Stimulated activated CD4-positive, alpha-beta T cell treated with anti-CD3 and anti-CD28 coated beads, TNF-alpha, amount 100 ng/mL, for 1 hour (primary cell): Measurements from ENCODE around the gene BBOX1.
"Not testable (repeated sequence)": the region's sequence is repeated elsewhere in the genome, so short reads cannot be mapped to it uniquely, and the experiment has no call there.

Source experiments
- DNase-seq, 3 donors: peaks; one replicate each; pipeline ENCODE4 v3.0.0-alpha.2; 2020; ENCODE audit warnings: low read depth in 3 of 3, low spot score in 1 of 3

Gene BBOX1, protein sequence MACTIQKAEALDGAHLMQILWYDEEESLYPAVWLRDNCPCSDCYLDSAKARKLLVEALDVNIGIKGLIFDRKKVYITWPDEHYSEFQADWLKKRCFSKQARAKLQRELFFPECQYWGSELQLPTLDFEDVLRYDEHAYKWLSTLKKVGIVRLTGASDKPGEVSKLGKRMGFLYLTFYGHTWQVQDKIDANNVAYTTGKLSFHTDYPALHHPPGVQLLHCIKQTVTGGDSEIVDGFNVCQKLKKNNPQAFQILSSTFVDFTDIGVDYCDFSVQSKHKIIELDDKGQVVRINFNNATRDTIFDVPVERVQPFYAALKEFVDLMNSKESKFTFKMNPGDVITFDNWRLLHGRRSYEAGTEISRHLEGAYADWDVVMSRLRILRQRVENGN

GRCh38 chr11:27040302-27041115 is at the start of gene BBOX1:
BBOX1 (plus strand) TSS chr11:27040815; CDS start chr11:27055431, 14,616 bp downstream.
- DNase-seq = no peak

DNA sequence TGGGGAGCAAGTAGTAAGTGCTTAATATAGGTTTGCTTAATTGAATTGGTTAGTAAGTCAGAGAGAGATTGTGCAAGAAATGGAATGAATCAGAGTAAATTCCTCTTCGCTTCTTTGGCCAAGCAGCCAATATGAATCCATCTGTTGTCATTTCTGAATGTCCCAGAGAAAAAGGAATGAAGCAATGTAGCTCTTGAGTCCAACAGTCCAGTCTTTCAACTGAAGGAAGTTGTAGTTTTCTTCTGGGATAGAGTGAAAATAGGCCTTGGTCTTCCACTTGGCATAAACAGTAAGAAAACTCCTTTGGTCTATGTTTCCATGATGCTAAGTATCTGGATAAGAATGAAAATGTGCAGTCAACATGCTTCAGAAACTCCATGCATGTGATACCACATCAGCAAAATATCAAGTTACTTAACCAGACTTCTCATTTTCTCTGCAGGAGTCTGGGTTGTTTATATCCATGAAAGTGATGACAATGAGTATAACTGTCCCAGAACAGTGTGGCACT is 48.5 kb upstream of the BBOX1 start:
- no peak for DNase-seq

- DNase-seq = no peak
These were observed 46.6 kb upstream of the BBOX1 start, which contains the start of gene FIBIN for GRCh38 chr11:26993965-26994457. FIBIN (plus strand) TSS chr11:26994112; CDS start chr11:26994527, 415 bp downstream.

- no peak for DNase-seq
These were observed 46.0 kb upstream of the BBOX1 start for GRCh38 chr11:26994631-26995095.

DNA sequence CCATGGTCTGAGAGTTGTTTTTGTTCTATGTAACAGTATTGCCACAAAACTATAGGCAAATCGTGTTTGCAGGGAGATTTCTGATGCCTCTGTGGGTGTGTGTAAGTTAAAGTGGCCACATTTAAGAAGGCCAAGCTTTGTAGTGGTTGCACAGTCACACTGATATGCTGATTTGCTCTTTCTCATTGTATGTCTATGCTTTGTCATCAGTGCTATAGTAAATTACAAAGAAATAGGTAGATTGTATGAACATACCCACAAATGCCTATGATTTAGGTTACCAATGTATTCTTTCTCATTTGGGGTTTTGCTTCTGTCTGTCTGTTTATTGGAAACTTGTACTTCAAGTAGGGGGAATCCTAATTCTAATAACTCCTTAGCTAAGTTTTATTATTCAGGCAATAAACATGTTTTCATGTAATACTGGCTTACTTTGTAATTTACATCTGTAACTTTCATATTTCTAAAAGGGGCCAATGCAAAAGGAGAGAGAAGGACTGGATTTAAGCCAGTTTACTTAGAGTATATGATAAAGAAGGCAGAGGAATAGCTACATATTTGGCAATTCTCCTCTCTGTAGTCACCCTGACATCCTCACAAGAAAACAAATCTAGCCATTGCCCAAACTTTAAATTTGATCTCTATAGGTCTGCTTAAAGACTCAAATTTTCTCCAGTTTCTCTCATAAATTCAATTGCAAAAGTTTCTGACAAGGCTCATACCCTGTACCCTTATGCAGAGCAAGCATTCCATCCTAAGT is 44.7 kb upstream of the BBOX1 start:
- no peak for DNase-seq

DNA sequence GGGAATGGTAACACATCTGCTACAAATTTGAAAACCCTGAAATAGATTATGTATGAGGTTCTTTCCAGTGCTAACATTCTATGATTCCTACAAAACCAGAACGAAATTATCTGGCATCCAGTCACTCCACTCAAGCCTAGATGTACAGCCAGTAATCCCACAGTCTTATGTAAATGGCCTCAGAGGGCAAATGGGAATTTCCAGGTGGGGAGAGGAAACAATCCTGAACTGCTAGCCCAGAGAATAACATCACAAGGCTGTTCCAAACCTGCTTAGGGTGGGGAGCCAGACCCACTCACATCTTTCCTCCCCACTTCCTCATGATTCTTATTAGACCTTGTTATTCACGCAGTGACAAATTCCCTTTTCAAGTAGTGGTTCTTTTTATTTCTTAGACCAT is 43.2 kb upstream of the BBOX1 start:
- DNase-seq = no peak

DNA sequence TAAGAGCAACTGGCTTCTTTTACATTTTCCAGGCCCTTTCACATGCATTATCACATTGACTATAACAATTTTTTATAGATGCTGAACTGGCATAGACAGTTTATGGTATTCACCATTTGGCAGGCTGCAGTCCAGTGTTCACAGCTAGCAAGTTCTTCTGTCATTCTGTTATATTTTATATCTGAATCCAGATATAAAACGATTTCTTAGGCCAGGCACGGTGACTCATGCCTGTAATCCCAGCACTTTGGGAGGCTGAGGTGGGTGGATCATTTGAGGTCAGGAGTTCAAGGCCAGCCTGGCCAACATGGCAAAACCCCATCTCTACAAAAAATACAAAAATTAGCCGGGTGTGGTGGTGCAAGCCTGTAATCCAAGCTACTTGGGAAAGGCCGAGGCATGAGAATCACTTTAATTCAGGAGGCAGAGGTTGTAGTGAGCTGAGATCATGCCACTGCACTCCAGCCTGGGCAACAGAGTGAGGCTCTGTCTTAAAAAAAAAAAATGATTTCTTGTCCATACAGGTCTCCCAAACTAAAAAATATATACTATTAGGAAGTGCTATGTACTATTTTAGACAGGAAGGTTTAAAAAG is 39.4 kb upstream of the BBOX1 start:
- DNase-seq = not testable (repeated sequence)

- DNase-seq = no peak
These were observed 38.2 kb upstream of the BBOX1 start for GRCh38 chr11:27002431-27002830.

DNA sequence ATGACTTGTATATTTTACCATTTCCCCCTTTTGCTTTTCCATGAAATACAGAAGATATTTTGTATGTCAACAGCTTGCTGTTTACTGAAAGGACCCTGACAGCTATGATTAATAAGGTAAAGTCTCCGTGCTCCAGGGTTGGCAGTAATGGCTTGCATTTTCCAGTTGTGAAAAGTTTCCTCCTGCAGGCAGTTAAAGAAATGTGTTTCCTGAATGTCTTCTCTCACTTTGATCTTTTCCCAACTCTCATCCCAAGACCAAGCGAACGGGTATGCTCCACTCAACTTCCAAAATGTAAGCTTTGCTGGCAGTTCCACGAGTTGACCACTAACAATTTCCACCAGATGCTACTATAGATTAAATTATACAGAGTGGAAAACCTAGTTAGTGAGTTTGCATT is 37.8 kb upstream of the BBOX1 start:
- DNase-seq = no peak

DNA sequence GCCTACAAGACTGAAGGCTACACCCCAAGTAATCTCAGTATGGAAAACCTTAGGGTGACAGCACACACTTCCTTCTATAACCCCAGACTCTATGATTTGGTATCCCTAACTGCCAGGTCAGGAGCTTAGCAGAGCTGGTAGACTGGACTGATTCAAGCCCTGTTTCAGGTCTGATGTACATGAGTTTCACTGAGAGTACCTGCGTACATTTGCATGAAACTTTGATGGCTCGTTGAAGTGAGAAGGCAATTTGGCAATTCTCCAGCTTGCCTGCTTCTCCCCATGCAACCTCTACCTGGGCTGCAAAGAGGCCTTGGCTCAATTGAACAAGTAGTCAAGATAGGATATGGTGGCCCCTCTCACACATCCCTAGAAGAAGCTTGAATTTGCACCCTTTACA is 36.5 kb upstream of the BBOX1 start:
- DNase-seq = no peak

GRCh38 chr11:27008811-27009535 is 31.6 kb upstream of the BBOX1 start:
- DNase-seq = no peak

- DNase-seq = no peak
These were observed 28.9 kb upstream of the BBOX1 start for GRCh38 chr11:27011560-27012233.

DNA sequence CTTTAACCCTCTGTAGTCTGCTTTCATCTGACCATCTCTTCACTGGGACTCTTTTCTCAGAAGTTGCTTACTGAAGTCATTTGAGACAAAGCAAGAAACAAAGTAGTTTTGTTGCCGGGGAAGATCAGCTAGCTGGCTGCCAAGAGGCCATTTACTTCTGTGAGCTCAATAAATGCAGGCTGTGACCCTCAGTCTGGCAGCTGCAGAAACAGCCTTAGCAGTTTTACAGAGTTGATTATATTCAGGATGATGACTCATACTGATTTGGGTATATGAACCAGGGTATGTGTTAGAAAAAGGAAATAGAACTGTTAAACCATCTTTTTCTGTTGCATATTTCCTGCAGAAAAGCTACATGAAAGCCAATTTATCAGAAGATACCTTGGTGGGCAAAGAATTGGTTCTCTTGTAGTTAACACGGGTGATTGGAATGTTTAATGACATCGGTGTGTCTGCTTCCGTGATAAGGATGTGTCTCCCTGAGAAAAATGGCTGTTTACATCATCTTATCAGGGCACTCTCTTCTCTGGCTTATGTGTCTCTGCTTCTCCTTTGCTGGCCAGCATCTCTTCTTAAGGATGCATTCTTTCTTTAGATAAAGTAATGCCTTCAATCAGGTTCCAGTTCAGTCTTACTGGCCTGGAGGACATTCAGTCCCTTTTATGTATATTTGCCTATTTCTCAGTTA is 28.2 kb upstream of the BBOX1 start:
- DNase-seq = no peak

DNA sequence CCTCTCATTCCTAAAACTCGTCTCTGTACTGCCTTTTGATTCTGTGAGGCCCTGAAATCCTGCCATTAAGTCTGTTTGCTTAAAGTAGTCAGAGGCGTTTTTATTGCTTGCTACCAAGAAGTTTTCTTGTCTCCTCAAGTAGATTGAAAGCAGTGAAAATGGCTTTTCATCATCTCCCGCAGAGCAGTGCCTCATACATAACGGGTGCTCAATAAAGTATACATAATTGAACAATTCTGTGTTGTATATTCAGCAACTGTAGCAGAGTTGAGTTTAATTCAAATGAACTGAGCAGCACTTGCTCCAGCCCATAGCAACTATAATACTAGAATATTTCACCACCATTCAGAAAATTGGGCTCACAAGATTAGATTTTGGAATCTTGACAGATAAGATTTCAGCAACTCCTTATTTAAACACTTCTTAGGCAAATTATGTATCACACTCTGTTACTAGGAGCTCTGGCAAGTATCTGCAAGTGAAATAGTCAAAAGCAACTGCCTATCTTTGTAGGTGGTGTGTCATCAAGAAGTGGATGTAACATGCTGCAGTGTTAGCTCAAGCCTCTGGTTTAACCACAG is 26.7 kb upstream of the BBOX1 start:
- no peak for DNase-seq

- no peak for DNase-seq
These were observed 21.6 kb upstream of the BBOX1 start for GRCh38 chr11:27018902-27019529.

- no peak for DNase-seq
These were observed 19.9 kb upstream of the BBOX1 start for GRCh38 chr11:27020751-27021150.

GRCh38 chr11:27022659-27023251 is 17.9 kb upstream of the BBOX1 start:
- DNase-seq = no peak

GRCh38 chr11:27024865-27025264 is 15.8 kb upstream of the BBOX1 start:
- DNase-seq = no peak
